Measurements from ENCODE around the gene PLA2R1.
"Not testable (repeated sequence)": the region's sequence is repeated elsewhere in the genome, so short reads cannot be mapped to it uniquely, and the experiment has no call there.

Gene PLA2R1

DNA sequence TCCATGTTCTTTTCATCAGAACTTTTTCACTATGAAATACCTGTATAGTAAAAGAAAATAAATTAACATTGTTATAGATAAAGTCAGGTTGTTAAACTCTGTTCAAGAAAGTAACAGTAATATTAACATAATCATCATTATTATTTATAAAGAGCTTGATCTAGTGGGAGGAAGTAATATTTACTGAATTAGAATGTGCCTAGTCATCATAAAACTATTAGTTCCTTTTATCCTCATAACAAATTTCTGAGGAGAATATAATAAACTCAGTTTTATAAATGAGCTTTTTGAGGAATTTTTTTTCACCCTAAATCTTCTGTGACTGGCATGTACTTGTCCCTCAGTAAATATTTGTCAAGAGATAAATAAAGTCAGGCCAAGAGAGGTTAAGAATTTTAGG, 78.4 kb downstream of the PLA2R1 start:
- in situ Hi-C loops (cut with MboI; ENCODE audit: low sequenced_read_pairs) = no loop called here

- in situ Hi-C loops (cut with MboI; ENCODE audit: low sequenced_read_pairs) = no loop called here
These were observed 79.3 kb downstream of the PLA2R1 start for GRCh38 chr2:159982842-159983785.

DNA sequence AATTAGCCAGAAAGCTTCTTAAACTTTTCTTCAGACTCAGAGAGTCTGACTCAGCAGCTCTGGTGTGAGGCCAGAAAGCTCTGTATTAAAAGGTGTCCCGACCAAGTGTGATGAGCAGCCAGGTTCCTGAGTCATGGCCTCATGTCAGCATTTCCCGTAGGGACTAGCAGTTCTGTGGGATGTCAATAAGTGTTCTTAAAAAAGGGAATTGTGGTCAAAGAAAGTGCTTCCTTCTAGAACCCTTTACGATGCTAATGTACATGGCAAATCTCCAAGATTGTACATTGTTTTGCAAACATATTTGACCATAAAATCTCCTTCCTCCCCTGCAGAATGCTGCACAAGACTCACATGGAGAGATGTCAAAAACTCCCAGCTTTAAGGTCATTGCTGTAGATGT, 80.1 kb downstream of the PLA2R1 start:
- in situ Hi-C loops (cut with MboI; ENCODE audit: low sequenced_read_pairs) = no loop called here

DNA sequence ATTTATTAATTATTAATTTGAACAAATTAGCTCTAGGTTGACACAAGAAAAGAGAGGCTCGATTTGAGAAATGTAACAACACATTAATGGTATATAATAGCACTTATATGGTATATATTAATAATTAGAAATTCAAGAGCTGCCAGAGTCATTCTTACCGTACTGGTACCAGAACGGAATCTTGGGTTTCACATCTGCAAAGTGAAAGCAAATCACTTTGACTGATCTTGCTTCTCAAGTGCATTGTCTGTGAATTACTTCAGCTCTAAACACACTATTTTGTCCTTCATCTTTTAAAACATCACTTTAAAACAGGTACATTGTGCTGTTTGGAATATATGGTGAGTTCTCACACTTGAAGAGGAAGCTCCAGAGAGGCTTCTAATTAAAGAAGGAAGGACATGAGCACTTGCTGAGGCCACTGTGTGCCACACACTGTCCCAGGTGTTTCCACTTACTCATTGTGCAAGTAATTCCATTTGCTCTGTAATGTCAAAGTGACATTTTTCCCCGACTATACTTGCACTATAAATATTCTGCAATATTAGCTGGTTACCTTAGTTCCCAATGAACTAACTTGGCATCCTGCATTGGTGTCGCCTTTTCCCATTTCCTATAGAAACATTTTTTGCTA, 85.8 kb downstream of the PLA2R1 start:
- in situ Hi-C loops (cut with MboI; ENCODE audit: low sequenced_read_pairs) = no loop called here

DNA sequence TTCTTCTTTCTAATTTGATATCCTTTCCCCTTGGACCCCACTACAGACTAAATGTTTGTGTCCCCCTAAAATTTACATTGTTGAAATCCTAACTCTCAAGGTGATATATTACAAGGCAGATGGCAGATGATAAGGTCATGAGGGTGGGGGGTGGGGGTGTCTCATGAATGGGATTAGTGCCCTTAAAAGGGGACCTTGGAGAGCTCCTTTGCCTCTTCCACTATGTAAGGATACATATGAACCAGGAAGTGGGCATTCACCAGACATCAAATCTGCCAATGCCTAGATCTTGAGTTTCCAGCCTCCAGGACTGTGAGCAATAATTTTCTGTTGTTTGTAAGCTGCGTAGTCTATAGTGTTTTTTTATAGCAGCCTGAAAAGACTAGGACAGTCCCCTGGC, 89.1 kb downstream of the PLA2R1 start:
- in situ Hi-C loops (cut with MboI; ENCODE audit: low sequenced_read_pairs) = no loop called here

DNA sequence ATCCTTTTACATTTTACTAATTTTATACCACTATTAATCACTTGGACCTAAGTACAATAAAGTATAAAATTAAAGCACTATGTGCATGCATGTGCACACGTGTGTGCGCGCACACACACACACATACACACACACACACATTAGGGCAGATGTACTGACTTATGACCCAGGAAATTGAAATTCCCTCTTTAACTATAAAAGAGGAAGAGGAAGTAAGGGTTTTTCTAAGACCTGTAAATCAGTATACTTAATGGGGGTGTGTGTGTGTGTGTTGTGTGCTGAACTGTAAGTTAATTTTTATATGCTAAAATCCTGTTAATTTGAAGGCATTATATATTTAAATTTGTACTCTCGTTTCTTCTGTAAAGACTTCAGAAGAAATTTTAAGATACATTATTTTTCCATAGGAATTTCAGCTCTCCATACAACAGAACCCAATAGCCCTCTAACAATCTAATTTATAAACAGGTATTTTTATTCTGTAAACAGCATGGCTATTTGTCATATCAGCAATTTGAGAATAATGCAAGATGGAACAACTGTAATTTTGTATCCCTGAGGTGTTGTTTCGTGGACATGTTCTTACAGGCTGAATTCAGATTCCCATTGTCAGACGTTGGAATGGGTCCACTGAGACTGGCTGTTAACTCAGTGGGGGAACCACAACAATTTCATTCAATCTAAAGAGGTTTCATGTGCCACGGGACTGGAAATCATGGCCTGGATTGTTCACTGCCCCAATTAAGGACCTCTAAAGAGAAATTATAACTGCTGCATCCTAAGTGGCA, 90.9 kb downstream of the PLA2R1 start:
- in situ Hi-C loops (cut with MboI; ENCODE audit: low sequenced_read_pairs) = no loop called here

GRCh38 chr2:159970548-159970947, 91.9 kb downstream of the PLA2R1 start:
- in situ Hi-C loops (cut with MboI; ENCODE audit: low sequenced_read_pairs) = not testable (repeated sequence)

- in situ Hi-C loops (cut with MboI; ENCODE audit: low sequenced_read_pairs) = no loop called here
These were observed 94.0 kb downstream of the PLA2R1 start for GRCh38 chr2:159968279-159968900.

GRCh38 chr2:159963700-159964099, 98.7 kb downstream of the PLA2R1 start:
- in situ Hi-C loops (cut with MboI; ENCODE audit: low sequenced_read_pairs) = no loop called here

- in situ Hi-C loops (cut with MboI; ENCODE audit: low sequenced_read_pairs) = not testable (repeated sequence)
These were observed 99.9 kb downstream of the PLA2R1 start for GRCh38 chr2:159962513-159962912.

DNA sequence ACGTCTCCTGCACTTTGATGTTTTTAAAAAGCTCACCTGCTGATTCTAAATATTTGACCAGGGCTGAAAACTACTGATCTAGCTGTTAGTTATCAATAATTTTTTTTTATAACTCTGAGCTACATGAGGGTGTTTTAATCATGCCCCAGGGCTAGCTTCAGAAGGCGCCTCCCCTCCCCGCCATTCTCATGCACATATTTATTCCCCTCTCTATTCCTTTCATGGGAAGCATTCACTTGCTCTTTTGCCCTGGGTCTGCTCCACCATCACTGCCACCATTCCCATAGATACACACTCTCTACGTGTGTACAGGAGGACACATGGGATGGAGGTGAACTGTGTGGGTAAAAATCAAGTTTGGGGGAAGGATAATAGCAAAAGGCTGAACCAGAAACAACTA, 101.0 kb downstream of the PLA2R1 start:
- in situ Hi-C loops (cut with MboI; ENCODE audit: low sequenced_read_pairs) = no loop called here

- in situ Hi-C loops (cut with MboI; ENCODE audit: low sequenced_read_pairs) = no loop called here
These were observed 101.4 kb downstream of the PLA2R1 start for GRCh38 chr2:159961037-159961436.

GRCh38 chr2:159960414-159960813, 102.0 kb downstream of the PLA2R1 start:
- in situ Hi-C loops (cut with MboI; ENCODE audit: low sequenced_read_pairs) = no loop called here

GRCh38 chr2:159959136-159959535, 103.3 kb downstream of the PLA2R1 start:
- in situ Hi-C loops (cut with MboI; ENCODE audit: low sequenced_read_pairs) = no loop called here

- in situ Hi-C loops (cut with MboI; ENCODE audit: low sequenced_read_pairs) = no loop called here
These were observed 109.1 kb downstream of the PLA2R1 start for GRCh38 chr2:159953136-159953823.

DNA sequence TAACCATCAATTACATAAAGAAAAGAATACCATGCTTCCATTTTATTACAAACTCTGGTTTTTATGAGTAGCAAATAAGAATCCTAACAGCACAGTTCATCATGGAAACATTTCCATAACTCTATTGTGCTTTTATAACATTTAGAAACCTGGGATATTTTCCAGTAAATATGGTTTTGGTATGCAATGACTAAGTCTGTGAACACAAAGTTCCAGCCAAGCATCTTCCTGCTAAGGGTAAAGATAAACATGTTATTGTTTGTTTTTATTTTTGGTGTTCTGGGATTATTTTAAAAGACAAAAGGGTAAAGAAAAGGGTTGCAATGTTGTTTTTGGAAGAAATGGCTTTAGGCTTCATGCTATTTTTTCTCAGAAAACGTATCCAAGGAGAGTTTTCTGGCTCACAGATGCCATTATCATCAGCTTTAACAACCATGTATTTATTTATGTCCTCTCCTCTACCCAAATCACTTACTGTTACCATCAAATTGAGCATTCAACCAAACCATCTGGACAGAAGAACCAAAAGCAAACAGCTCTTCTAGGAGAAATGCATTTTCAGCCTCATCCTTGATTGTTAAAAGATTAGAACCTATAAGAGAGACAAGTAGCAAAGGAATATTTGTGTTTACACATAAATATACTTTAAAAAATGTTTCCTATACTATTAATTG, 116.0 kb downstream of the PLA2R1 start:
- in situ Hi-C loops (cut with MboI; ENCODE audit: low sequenced_read_pairs) = no loop called here

- in situ Hi-C loops (cut with MboI; ENCODE audit: low sequenced_read_pairs) = no loop called here
These were observed 117.5 kb downstream of the PLA2R1 start for GRCh38 chr2:159944874-159945273.

DNA sequence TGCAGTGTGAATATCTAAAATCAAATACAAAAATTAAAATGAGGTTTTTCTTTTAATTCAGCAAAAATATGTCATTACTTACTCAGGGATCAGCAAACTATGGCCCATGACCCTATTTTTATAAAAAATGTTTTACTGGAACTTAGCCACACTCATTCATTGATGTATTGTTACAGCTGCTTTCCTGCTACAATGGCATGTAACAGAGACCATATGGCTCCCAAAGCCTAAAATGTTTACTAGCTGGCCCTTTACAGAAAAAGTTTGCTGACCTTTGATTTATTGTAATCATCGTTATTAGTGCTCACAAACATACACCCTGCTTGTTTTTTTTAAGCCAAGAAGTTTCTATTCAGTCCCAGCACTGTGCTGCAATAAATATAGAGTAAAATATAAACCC, 120.3 kb downstream of the PLA2R1 start:
- in situ Hi-C loops (cut with MboI; ENCODE audit: low sequenced_read_pairs) = no loop called here

DNA sequence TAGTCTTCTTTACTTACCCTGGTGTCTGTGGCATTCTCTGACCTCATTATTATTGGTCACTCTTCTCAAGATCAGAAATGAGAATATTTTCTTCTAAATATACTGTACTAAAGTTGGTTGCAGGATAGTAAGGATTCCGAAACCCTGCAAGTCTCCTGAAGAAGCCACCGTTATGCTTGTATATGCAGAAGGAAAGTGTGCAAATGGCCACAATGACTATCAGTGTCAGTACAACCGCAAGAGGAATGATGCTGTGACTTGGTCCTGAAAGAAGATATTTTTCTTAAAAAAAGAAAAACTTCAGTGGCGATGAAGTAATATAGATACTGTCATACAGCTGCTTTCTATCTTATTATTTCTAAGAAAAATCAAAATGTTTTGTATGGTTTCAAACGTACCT, 120.7 kb downstream of the PLA2R1 start:
- in situ Hi-C loops (cut with MboI; ENCODE audit: low sequenced_read_pairs) = no loop called here

DNA sequence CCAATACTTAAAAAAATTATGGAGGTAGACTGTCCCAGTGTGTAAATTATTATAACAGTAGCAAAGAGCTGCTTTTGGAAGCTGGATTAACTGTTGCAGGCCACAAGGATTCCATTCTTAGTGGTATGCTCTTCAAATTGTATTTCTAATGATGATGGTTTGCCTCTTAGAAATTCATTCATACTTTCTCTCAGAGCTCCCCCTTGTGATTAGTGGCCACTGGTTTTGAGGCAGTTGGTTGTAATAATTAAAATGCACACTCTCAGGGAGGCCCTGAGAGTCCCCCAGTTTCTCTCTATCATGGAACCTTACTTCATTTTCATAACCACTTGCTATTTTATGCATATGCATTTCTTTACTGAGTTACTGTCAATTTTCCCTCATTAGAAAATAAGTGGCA, 122.5 kb downstream of the PLA2R1 start:
- in situ Hi-C loops (cut with MboI; ENCODE audit: low sequenced_read_pairs) = no loop called here

All from hTERT RPE-1 (cell line).